Loucy (cell line): ENCODE measurements around the gene RPUSD1.
"Not testable (repeated sequence)": the region's sequence is repeated elsewhere in the genome, so short reads cannot be mapped to it uniquely, and the experiment has no call there.

Experiments
- H2AFZ ChIP-seq: fragments of 200-600 bp; sonication (generic); 2 replicates; pipeline ENCODE4 v1.6.0; 2016; ENCODE audit warnings: antibody characterized with exemption, mild to moderate bottlenecking, low read length, moderate library complexity
- H3F3A ChIP-seq: fragments of 200-600 bp; 2 replicates; pipeline ENCODE4 v1.6.0; 2016; ENCODE audit warnings: antibody characterized with exemption, low read depth, mild to moderate bottlenecking
- H3K27me3 ChIP-seq: fragments of 200-600 bp; sonication (generic); 2 replicates; pipeline ENCODE4 v1.6.1; 2014; ENCODE audit warnings: low read length, mild to moderate bottlenecking; ENCODE audit not compliant: insufficient read depth, poor library complexity, severe bottlenecking
- H3K36me3 ChIP-seq: fragments of 200-600 bp; sonication (generic); 2 replicates; pipeline ENCODE4 v1.6.1; 2016; ENCODE audit warnings: low read length; ENCODE audit not compliant: insufficient read depth
- H3K4me1 ChIP-seq: fragments of 200-600 bp; sonication (generic); 2 replicates; pipeline ENCODE4 v1.5.1; 2014; ENCODE audit warnings: low read length, mild to moderate bottlenecking; ENCODE audit not compliant: insufficient read depth, poor library complexity, severe bottlenecking
- H3K4me2 ChIP-seq: fragments of 200-600 bp; sonication (generic); 2 replicates; pipeline ENCODE4 v1.6.0; 2014; ENCODE audit warnings: antibody characterized with exemption, low read length, low read depth, mild to moderate bottlenecking; ENCODE audit not compliant: poor library complexity, severe bottlenecking
- H3K4me3 ChIP-seq: fragments of 200-600 bp; sonication (generic); 2 replicates; pipeline ENCODE4 v1.5.1; 2014; ENCODE audit warnings: low read length, mild to moderate bottlenecking, mixed read lengths; ENCODE audit not compliant: poor library complexity, severe bottlenecking
- H3K79me2 ChIP-seq: fragments of 200-600 bp; sonication (generic); 2 replicates; pipeline ENCODE4 v1.6.1; 2014; ENCODE audit warnings: low read length; ENCODE audit not compliant: insufficient read depth
- H3K9ac ChIP-seq: fragments of 200-600 bp; sonication (generic); 2 replicates; pipeline ENCODE4 v1.6.0; 2014; ENCODE audit warnings: mild to moderate bottlenecking, low read depth, low read length, moderate library complexity; ENCODE audit not compliant: poor library complexity, severe bottlenecking
- H3K9me2 ChIP-seq: fragments of 200-600 bp; sonication (generic); replicated peaks from 2 replicates; pipeline ENCODE4 v1.6.1; 2016; ENCODE audit warnings: low read depth, low read length, mixed read lengths
- H3K9me3 ChIP-seq: fragments of 200-600 bp; sonication (generic); 2 replicates; pipeline ENCODE4 v1.6.1; 2014; ENCODE audit warnings: mild to moderate bottlenecking, antibody characterized with exemption, low read length, low read depth; ENCODE audit not compliant: insufficient read depth
- H4K20me1 ChIP-seq: fragments of 200-600 bp; sonication (generic); 2 replicates; pipeline ENCODE4 v1.6.0; 2014; ENCODE audit warnings: antibody characterized with exemption, low read length, mild to moderate bottlenecking; ENCODE audit not compliant: insufficient read depth, poor library complexity, severe bottlenecking
- EZH2phosphoT487 ChIP-seq: fragments of 200-600 bp; IDR thresholded peaks from 2 replicates; pipeline ENCODE4 v1.6.1; 2018; ENCODE audit warnings: antibody characterized with exemption, mild to moderate bottlenecking, moderate library complexity, borderline replicate concordance
- TF ChIP-seq, protein P1 (sequence below): fragments of 200-600 bp; sonication (generic); conservative IDR thresholded peaks from 2 replicates; pipeline ENCODE4 v1.5.1; 2014; ENCODE audit warnings: mild to moderate bottlenecking, antibody characterized with exemption, low read length

The RPUSD1 gene

DNA sequence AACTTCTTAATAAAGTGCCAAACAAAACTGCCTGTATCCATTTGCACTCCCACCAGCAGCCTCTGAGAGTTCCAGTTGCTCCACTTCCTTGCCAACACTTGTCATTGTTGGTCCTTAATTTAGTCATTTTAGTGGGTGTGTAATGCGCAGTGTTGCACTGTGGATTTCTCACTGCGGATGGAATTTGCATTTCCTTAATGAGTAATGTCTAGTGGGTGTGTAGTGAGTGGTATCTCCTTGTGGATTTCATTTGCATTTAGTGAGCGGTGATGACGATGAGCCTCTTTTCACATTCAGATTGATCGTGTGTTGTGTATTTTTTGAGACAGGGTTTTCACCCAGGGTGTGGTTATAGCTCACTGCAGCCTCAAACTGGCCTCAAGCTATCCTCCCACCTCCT lies 31.8 kb downstream of the RPUSD1 start:
- no peaks in the 10 kb centered on the region for H3K79me2 ChIP-seq
- TF ChIP-seq EZH2phosphoT487, result no peak
- TF ChIP-seq, protein P1, sequence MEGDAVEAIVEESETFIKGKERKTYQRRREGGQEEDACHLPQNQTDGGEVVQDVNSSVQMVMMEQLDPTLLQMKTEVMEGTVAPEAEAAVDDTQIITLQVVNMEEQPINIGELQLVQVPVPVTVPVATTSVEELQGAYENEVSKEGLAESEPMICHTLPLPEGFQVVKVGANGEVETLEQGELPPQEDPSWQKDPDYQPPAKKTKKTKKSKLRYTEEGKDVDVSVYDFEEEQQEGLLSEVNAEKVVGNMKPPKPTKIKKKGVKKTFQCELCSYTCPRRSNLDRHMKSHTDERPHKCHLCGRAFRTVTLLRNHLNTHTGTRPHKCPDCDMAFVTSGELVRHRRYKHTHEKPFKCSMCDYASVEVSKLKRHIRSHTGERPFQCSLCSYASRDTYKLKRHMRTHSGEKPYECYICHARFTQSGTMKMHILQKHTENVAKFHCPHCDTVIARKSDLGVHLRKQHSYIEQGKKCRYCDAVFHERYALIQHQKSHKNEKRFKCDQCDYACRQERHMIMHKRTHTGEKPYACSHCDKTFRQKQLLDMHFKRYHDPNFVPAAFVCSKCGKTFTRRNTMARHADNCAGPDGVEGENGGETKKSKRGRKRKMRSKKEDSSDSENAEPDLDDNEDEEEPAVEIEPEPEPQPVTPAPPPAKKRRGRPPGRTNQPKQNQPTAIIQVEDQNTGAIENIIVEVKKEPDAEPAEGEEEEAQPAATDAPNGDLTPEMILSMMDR, result no peak

DNA sequence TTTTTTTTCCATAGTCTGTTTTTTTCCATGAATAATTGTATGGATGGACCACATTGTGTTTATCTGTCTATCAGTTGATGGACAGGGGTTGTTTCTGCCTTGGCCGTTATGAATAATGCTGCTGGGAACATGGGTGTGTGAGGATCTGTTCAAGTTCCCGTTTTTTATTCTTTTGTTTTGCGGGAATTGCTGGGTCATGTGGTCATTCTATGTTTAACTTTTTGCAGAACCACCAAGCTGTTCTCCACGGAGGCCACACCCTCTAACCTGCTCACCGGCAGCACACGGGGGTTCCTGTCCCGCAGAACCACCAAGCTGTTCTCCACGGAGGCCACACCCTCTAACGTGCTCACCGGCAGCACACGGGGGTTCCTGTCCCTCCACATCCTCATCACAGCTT lies 33.5 kb downstream of the RPUSD1 start:
- Histone ChIP-seq H2AFZ (no peak overlapping the region), H3K4me2 (no peak overlapping the region), H4K20me1 (no peaks in the 10 kb centered on the region), H3F3A (no peaks in the 10 kb centered on the region), H3K4me1 (no peaks in the 10 kb centered on the region), H3K9me3 (no peaks in the 10 kb centered on the region), H3K9me2 (no peaks in the 10 kb centered on the region), H3K9ac (no peak overlapping the region), H3K27me3 (no peaks in the 10 kb centered on the region), H3K36me3 (no peaks in the 10 kb centered on the region), H3K4me3 (no peak overlapping the region), H3K79me2 (no peaks in the 10 kb centered on the region)
- TF ChIP-seq EZH2phosphoT487, result no peak

More for the DNA sequence above, 31.8 kb downstream of the RPUSD1 start:
- no peaks in the 10 kb centered on the region for H3K4me1 ChIP-seq
- no peaks in the 10 kb centered on the region for H4K20me1 ChIP-seq
- H3K4me2 ChIP-seq, result no peak overlapping the region
- no peaks in the 10 kb centered on the region for H3K36me3 ChIP-seq
- no peaks in the 10 kb centered on the region for H3F3A ChIP-seq
- no peaks in the 10 kb centered on the region for H3K27me3 ChIP-seq
- H3K9me3 ChIP-seq, result no peaks in the 10 kb centered on the region
- H3K9me2 ChIP-seq, result no peaks in the 10 kb centered on the region
- H3K9ac ChIP-seq, result no peak overlapping the region
- H3K4me3 ChIP-seq, result no peak overlapping the region
- no peak overlapping the region for H2AFZ ChIP-seq

DNA sequence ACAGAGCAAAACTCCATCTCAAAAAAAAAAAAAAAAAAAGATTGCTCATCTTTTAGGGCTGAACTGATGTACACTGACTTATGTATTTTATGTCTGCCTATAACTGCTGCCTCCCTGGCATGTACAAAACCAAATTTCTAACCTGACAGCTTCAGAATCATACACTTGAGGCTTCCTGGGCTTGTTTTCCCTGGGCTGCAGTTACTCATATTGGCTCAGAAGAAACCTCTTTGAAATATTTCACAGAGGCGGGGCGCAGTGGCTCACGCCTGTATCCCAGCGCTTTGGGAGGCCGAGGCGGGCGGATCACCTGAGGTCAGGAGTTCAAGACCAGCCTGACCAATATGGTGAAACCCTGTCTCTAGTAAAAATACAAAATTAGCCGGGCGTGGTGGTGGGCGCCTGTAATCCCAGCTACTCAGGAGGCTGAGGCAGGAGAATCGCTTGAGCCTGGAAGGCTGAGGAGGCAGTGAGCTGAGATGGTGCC lies 34.0 kb downstream of the RPUSD1 start:
- H2AFZ ChIP-seq, H3K9me3 ChIP-seq, H3K4me3 ChIP-seq, H3K79me2 ChIP-seq, H3F3A ChIP-seq, H3K4me2 ChIP-seq, H3K9ac ChIP-seq, H4K20me1 ChIP-seq, H3K27me3 ChIP-seq, H3K36me3 ChIP-seq, H3K9me2 ChIP-seq, H3K4me1 ChIP-seq: not testable (repeated sequence)

DNA sequence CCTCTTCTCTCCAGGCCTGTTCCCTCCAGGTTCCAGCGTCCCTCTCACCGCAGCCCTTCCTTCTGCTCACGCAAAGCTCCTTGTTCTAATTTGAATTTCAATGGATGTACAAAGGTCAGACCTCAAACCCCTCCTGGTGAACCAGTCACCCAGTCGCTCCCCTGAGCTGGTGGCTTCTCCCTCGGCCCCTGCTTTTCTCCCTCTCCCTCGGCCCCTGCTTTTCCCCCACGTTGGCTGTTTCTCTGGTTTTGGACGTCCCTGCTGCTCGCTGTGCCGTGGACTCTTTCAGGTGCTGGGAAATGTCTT lies 36.2 kb downstream of the RPUSD1 start:
- H3K36me3 ChIP-seq, result no peaks in the 10 kb centered on the region
- H3K4me3 ChIP-seq, result no peak overlapping the region
- no peaks in the 10 kb centered on the region for H3K79me2 ChIP-seq
- no peaks in the 10 kb centered on the region for H3K9me2 ChIP-seq
- no peaks in the 10 kb centered on the region for H3K4me1 ChIP-seq
- no peaks in the 10 kb centered on the region for H3F3A ChIP-seq
- TF ChIP-seq, protein P1, result no peak
- TF ChIP-seq EZH2phosphoT487, result no peak
- no peak overlapping the region for H2AFZ ChIP-seq
- H3K27me3 ChIP-seq, result no peaks in the 10 kb centered on the region
- H3K9me3 ChIP-seq, result no peaks in the 10 kb centered on the region
- no peak overlapping the region for H3K9ac ChIP-seq
- H3K4me2 ChIP-seq, result no peak overlapping the region
- no peaks in the 10 kb centered on the region for H4K20me1 ChIP-seq
